Measurements from ENCODE around the gene NDUFS6. TPM values are rescaled to one million over a fixed set of nuclear protein-coding genes. Genes with fewer than 3 reads are reported as not detected.

NDUFS6 gene
- total RNA-seq = 30.7 TPM

DNA sequence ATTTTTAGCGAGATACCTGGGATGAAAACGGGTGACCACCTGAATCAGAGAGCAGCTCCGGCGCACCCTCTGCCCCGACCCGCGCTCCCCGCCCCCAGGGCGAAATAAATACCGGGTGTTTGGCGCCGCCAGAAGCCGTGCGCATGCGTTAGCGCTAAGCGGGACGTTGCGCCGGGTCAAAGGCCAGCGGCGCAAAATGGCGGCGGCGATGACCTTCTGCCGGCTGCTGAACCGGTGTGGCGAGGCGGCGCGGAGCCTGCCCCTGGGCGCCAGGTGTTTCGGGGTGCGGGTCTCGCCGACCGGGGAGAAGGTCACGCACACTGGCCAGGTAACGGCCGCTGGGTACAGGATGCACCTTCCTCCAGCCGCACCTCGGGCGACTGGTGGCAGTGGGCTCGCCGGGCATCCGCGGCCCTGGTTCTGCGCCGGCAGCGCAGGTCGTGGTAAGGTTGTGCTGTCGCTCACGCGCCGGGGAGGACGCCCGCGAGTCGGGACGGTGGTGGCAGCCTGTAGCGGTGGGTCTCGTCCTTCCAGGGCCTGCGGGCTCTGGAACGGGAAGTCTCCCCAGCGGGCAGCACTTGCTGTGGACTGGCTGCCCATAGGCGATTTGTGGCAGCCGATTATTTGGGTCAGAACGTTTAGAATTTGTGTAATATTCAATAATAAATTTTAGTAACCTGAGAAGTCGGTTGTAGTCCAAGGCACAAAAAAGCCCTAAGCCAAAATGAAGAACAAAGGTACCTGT is at the start of gene NDUFS6:
Gene NDUFS6, plus strand, starts transcription at position 186 of the 745 bp plus-strand sequence. Its CDS starts 11 bp downstream, at position 197.
- ATAC-seq = peak; percentile 50

GRCh38 chr5:1751864-1752822 is 49.1 kb upstream of the NDUFS6 start:
- peak; percentile 17 for ATAC-seq

DNA sequence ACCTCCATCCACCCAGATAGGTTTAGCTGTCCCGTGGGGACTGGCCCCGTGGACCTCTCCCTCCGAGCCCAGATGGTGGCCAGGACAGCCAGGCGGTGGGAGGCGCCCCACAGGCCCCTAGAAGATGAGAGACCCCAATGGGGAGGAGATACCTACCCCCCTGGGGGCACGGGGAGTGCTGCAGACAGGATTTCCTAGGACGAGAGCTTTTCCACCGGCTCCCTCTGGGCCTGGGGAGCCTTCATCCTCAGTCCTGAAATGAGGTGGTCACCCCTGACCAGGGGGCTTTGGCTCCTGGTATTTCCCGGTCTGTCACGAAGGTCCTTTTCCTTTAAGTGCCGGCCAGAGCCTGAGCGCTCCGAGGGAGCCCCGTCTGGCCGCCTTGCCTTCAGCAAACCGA is 48.3 kb upstream of the NDUFS6 start:
- ATAC-seq = no peak

GRCh38 chr5:1753490-1753889 is 47.7 kb upstream of the NDUFS6 start:
- no peak for ATAC-seq

DNA sequence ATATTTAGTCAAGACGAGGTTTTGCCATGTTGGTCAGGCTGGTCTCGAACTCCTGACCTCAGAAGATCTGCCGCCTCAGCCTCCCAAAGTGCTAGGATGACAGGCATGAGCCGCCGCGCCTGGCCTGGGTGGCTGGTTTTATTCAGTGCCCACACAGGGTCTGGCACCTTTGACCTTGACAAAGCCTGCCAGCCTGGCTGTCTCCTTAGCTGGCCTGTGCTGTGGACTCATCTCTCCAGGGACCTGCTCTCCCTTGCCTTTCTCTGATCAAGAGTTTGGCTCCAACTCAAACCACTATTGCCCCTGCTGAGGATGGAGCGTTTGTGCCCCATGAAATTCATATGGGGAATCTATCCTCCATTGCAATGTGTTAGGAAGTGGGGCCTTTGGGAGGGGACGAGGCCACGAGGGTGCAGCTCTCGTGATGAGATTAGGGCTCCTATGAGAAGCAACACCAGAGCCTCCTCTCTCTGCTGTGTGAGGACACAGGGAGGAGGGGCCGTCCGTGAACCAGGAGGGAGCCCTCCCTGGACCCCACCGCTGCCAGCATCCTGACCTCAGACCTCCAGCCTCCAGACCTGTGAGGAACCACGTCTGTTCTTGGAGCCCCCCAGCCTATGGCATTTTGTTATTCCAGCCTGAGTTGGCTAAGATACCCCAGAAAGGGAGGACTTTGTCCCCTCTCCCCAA is 46.5 kb upstream of the NDUFS6 start:
- no peak for ATAC-seq

DNA sequence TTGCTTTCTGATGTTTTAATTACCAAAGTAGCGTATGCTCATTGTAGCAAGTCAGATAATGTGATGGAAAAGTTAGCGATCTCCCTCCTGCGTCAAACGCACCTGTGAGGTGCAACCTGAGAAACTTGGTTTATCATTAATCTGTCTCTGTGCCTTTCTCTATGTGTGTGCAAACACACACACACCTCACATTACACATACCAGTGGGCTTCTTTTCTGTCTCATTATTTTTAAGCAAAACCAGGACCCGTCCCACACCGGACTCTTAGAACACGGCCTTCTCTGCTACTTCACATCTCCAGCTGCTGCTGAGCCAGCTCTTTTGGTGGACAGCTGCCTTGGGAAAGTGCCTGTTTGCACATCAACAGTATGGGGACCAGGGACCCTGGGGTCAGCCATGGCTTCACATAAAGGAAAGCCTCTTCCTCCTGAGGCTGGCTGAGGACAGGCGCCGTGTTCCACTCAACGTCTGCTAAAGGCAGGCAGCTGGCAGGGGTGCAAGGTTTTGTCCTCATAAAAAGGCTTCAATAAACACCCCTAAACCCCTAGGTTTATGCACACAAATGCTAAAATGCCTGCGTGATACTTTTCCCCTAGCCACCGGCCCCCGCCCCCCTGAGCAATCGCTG is 45.8 kb upstream of the NDUFS6 start:
- ATAC-seq = no peak

- ATAC-seq = no peak
Observed at GRCh38 chr5:1756481-1756880, 44.7 kb upstream of the NDUFS6 start.

GRCh38 chr5:1757511-1757910 is 43.7 kb upstream of the NDUFS6 start:
- no peak for ATAC-seq

DNA sequence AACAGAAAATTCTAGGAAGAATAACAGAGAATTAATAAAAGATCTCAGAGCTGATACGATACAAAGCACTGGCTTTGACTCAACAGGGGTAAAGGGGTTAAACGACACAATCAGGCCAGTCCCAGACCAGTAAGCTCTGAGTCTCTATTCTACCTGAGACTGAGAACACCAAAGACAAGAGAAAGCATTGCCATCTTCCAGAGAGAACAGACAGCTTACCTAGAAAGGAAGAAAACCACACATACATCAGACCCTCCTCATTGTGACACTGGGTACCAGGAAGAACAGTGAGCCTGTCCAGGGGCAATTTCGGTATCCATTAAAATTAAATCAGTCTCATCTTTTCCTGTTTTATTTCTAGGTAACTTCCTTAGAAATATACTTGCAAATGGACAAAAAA is 42.6 kb upstream of the NDUFS6 start:
- no peak for ATAC-seq

DNA sequence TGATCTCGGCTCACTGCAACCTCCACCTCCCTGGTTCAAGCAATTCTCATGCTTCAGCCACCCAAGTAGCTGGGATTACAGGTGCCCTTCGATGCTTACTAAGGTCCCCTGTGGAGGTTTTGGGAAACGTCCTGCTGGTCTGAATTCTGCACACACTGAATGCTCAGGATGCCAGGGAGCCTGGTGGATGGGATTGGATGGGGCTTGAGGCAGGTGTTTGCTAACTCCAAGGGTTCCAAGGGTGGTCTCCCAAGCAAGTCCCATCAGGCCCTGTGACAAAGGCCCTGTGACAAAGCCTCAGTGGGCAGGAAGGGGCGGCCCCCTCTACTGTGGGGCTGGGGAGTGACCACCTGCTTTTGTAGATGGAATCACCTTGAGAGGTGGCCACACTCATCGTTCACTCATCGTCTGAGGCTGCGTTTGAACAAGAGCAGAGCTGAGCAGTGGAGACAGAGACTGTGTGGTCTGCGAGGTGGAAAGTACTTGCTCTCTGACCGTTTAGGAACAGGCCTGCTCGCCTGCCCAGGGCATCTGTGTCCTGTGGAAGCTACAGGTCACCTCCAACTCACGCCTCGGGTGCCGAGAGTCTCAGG is 41.7 kb upstream of the NDUFS6 start:
- no peak for ATAC-seq

DNA sequence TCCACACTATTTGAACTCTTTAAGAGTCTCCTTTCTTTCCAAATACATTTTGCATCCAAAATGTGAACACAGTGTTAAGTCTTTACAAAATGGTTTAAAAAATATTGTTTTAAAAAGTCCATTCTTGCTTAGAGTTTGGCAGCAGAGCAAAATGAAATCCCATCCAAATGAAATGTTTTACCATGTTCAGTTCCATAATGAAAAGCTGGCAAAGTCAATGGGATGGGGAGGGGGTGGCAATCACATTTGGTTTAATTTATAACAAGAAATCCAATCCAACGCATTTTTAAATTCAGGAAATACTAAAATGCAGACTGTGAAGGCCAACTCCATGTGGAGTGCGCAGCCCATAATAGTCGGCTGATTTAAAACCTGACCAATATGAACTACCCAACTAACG is 41.0 kb upstream of the NDUFS6 start:
- ATAC-seq = no peak

- ATAC-seq = no peak
Observed at GRCh38 chr5:1760656-1761452, 40.4 kb upstream of the NDUFS6 start.

DNA sequence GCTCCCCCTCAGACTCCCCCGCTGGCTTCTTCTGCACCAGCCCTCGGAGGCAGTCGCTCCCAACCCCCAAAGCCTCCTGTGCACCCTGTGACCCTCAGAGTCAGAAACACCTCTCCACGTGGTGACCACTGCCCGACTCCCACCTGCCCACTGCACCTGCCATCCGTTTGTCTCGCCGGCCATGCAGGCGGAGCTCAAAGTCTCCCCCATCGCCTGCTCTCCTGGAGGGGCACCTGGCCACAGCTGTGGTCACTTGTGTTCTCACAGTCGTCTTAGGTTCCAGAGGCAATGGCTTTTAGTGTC is 39.8 kb upstream of the NDUFS6 start:
- ATAC-seq = no peak

DNA sequence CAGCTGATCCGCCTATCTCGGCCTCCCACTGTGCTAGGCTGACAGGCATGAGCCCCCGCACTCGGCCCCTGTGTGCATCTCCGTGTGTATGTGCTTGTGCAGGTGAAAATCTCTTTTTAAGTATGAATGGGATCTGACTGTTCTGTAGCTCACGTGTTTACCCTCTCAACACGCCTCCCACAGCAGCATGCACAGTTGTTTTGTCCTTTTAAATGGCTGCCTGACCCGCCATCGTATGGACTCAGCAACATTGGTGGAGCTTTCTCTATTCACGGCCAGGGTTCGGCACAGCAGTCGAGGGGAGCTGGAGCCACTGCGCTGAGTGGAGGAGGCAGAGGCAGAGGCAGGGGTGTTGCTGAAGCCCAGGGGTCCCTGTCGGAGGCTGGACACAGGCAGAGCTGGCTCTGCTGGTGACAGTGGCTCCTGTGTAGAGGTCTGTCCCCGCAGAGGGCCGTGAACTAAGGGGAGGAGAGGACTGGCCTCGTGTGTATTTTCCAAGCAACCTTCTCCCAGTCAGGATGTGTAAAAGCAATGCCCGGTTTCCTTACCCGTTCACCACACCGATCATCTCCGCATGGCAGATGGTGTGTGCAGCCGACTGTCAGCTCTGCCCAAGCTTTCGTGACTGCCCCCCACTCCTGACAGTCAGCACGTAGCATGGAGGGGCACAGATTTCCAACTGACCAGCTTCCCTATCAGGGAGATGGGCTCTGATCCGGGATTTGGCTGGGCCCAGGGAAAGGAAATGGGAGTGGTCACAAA is 38.9 kb upstream of the NDUFS6 start:
- ATAC-seq = no peak

DNA sequence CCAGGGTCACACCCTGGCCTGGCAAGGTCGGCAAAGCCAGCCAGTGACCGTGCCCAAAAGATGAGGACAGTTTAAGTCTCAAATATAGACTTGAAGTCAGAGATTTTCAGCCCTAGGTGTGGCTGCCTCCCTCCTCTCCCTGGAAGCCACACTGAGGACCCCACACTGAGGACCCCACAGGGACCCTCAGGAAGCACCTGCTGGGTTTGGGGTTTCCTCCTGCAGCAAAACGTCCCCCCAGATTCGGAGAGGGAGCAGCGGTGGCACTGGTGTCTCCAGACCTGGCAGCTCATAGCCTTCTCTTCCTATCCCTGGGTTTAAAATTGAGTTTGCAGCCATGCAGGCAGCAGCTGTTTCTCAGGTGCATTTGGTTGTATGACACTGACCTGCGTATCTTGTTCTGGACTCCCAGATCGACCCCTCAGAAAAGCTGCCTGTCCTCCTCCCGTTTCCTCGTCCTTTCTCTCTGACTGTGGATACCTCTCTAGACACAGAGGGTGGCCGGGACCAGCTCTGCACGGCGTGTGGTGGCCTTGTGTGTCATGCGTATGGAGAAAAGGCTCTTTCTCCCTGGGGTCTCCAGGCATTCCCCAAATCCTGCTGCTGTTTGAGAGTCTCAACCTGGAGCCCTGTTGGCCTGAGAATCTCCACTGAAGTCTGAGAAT is 38.2 kb upstream of the NDUFS6 start:
- no peak for ATAC-seq

DNA sequence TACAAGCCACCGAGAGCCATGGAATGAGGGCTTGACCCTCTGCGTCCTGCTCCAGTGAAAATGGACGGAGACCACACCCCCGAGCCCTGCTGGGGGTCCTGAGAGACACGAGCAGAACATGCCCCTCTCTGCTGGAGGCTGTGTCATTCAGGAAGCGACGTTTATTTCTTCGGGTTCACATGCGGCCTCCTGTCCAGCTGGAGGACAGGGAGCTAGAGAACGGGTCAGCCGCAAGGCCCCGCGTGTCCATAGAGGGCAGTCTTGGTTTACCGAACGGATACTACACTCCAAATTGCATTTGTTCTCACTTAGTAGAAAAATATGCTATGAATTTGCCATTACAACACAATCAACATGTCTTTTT is 37.7 kb upstream of the NDUFS6 start:
- ATAC-seq = peak; percentile 46

GRCh38 chr5:1763960-1764605 is 37.1 kb upstream of the NDUFS6 start:
- no peak for ATAC-seq

- no peak for ATAC-seq
Observed at GRCh38 chr5:1764606-1764960, 36.6 kb upstream of the NDUFS6 start.

DNA sequence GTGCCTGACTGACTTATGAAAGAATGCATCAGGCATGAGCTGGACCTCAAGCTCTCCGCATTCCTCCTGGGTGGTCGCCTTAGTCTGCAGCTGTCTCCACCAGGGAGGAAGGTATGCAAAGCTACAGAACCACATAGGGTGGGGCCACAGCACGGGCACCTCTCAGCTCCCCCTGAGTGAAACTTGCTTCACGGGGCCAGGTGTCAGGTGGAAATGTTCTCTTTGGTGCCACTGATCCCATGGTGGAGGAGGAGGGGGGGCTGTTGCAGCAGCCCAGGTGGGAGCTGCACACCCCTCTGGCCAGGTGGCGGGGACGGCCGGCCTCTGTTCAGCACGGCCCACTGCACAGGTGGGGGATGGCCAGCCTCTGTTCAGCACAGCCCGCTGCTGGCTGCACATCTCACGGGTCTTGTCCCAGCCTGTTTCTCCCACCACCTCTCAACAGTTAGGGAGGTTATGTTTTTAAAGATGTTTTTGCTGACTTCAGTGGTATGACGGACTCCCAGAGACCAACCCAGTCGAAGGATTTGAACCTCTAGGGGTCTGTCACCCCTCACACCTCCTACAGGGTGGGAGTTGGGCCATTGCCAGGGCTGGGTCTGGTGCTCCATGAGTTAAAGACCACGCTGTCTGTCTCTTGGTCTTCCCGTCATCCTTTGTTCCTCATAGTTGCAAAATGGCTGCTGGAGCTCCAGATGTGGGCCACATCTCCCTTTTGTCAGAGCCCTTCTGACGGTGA is 35.9 kb upstream of the NDUFS6 start:
- ATAC-seq = no peak
